Right lobe of liver (tissue), 4 donors: ENCODE data around the gene GALNT14.

ENCODE experiments used
- POLR2A ChIP-seq: fragments of 450-650 bp; IDR thresholded peaks from one replicate; pipeline ENCODE4 v1.6.1; 2017; ENCODE audit warnings: antibody characterized with exemption, mild to moderate bottlenecking
- TF ChIP-seq, protein P1 (sequence below), 4 donors: fragments of 200-600 bp in 3 of 4; fragments of 450-650 bp in 1 of 4; IDR thresholded peaks; one replicate each; pipeline versions ENCODE4 v1.5.1 to v1.8.0; 2016 to 2022; ENCODE audit warnings: antibody characterized with exemption in 4 of 4, mild to moderate bottlenecking in 2 of 4
- donor health status: DM: no; HTN: no; CAD: no.
- donor health status: DM: no; HTN: no; CAD: no.
- donor health status: DM: no; HTN: yes; CAD: no.

DNA sequence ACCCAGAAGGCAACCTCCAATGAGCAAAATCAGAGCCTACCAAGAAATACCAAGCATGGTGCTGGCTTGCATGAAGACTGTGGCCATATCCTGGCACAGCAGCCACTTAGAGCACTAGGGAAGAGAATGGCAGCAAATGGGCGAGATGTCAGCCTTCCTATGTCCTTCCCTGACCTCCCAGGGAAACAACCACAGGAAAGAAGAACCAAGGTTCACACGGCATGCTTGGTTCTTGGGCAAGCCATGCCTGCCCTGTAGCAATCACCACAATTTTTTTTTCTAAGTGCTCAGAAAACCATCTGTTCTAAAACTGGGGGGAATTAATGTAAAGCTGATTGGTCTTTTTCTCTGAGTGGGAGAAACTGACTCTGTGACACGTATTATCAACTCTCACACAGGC, 27.8 kb downstream of the GALNT14 start:
- TF ChIP-seq, protein P1, sequence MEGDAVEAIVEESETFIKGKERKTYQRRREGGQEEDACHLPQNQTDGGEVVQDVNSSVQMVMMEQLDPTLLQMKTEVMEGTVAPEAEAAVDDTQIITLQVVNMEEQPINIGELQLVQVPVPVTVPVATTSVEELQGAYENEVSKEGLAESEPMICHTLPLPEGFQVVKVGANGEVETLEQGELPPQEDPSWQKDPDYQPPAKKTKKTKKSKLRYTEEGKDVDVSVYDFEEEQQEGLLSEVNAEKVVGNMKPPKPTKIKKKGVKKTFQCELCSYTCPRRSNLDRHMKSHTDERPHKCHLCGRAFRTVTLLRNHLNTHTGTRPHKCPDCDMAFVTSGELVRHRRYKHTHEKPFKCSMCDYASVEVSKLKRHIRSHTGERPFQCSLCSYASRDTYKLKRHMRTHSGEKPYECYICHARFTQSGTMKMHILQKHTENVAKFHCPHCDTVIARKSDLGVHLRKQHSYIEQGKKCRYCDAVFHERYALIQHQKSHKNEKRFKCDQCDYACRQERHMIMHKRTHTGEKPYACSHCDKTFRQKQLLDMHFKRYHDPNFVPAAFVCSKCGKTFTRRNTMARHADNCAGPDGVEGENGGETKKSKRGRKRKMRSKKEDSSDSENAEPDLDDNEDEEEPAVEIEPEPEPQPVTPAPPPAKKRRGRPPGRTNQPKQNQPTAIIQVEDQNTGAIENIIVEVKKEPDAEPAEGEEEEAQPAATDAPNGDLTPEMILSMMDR (IDR thresholded peaks at IDR 0.05): no peak
- no peak for TF ChIP-seq POLR2A
